ENCODE data around the gene NUP85. TPM values are rescaled to one million over a fixed set of nuclear protein-coding genes. Genes with fewer than 3 reads are reported as not detected.
"Not testable (repeated sequence)": the region's sequence is repeated elsewhere in the genome, so short reads cannot be mapped to it uniquely, and the experiment has no call there.

NUP85 gene
- total RNA-seq, 1 donor from 2014 or later = 33.5 TPM

- DNase-seq (ENCODE audit: low spot score) = no peak
These were observed 5.4 kb upstream of the NUP85 start for GRCh38 chr17:75199886-75200618.

GRCh38 chr17:75205793-75206163 is 299 bp downstream of the NUP85 start:
- DNase-seq (ENCODE audit: low spot score) = no peak

GRCh38 chr17:75207050-75207407 is 1.6 kb downstream of the NUP85 start:
- not testable (repeated sequence) for DNase-seq (ENCODE audit: low spot score)

- DNase-seq (ENCODE audit: low spot score) = no peak
These were observed 2.3 kb downstream of the NUP85 start for GRCh38 chr17:75207760-75208159.

- DNase-seq (ENCODE audit: low spot score) = no peak
These were observed 2.7 kb downstream of the NUP85 start for GRCh38 chr17:75208161-75208560.

GRCh38 chr17:75209061-75209460 is 3.6 kb downstream of the NUP85 start:
- no peak for DNase-seq (ENCODE audit: low spot score)

GRCh38 chr17:75218131-75218530 is 12.7 kb downstream of the NUP85 start:
- no peak for DNase-seq (ENCODE audit: low spot score)

- no peak for DNase-seq (ENCODE audit: low spot score)
These were observed 14.3 kb downstream of the NUP85 start for GRCh38 chr17:75219815-75220214.

GRCh38 chr17:75225016-75225415 is 19.5 kb downstream of the NUP85 start:
- DNase-seq (ENCODE audit: low spot score) = no peak

GRCh38 chr17:75227729-75228128 is 22.2 kb downstream of the NUP85 start:
- DNase-seq (ENCODE audit: low spot score) = no peak

GRCh38 chr17:75228305-75228704 is 22.8 kb downstream of the NUP85 start:
- peak; percentile 48 for DNase-seq (ENCODE audit: low spot score)

- DNase-seq (ENCODE audit: low spot score) = no peak
These were observed 23.4 kb downstream of the NUP85 start for GRCh38 chr17:75228847-75229246.

- DNase-seq (ENCODE audit: low spot score) = no peak
These were observed 25.6 kb downstream of the NUP85 start for GRCh38 chr17:75231071-75231470.

GRCh38 chr17:75231741-75232464 is 26.4 kb downstream of the NUP85 start:
- DNase-seq (ENCODE audit: low spot score) = no peak

- no peak for DNase-seq (ENCODE audit: low spot score)
These were observed 27.3 kb downstream of the NUP85 start for GRCh38 chr17:75232786-75233185.

GRCh38 chr17:75237100-75238014 is 31.9 kb downstream of the NUP85 start:
- no peak for DNase-seq (ENCODE audit: low spot score)

- no peak for DNase-seq (ENCODE audit: low spot score)
These were observed 32.6 kb downstream of the NUP85 start for GRCh38 chr17:75238020-75238580.

GRCh38 chr17:75238684-75239191 is 33.3 kb downstream of the NUP85 start:
- DNase-seq (ENCODE audit: low spot score) = peak; percentile 52

GRCh38 chr17:75239214-75239613 is 33.7 kb downstream of the NUP85 start:
- DNase-seq (ENCODE audit: low spot score) = no peak

GRCh38 chr17:75239778-75240393 is 34.4 kb downstream of the NUP85 start:
- DNase-seq (ENCODE audit: low spot score) = no peak

Measured in umbilical cord (tissue), 2 donors.